ENCODE results near the gene CTNNA3.

GRCh38 chr10:65910209-65910608 is 1785.8 kb downstream of the CTNNA3 start:
- TF ChIP-seq CTCF (IDR thresholded peaks at IDR 0.05 in 2 of 3, conservative IDR thresholded peaks at IDR 0.05 in 1 of 3; ENCODE audit: borderline replicate concordance in 1 of 3, insufficient read depth in 1 of 3, low read depth in 2 of 3, low read length in 2 of 3) = no peak
- no peak for TF ChIP-seq EZH2phosphoT487 (IDR thresholded peaks at IDR 0.05; ENCODE audit: borderline replicate concordance)
- TF ChIP-seq ATF3 (IDR thresholded peaks at IDR 0.05) = no peak
- TF ChIP-seq REST (IDR thresholded peaks at IDR 0.05; ENCODE audit: low read depth) = no peak
- TF ChIP-seq, protein P1, sequence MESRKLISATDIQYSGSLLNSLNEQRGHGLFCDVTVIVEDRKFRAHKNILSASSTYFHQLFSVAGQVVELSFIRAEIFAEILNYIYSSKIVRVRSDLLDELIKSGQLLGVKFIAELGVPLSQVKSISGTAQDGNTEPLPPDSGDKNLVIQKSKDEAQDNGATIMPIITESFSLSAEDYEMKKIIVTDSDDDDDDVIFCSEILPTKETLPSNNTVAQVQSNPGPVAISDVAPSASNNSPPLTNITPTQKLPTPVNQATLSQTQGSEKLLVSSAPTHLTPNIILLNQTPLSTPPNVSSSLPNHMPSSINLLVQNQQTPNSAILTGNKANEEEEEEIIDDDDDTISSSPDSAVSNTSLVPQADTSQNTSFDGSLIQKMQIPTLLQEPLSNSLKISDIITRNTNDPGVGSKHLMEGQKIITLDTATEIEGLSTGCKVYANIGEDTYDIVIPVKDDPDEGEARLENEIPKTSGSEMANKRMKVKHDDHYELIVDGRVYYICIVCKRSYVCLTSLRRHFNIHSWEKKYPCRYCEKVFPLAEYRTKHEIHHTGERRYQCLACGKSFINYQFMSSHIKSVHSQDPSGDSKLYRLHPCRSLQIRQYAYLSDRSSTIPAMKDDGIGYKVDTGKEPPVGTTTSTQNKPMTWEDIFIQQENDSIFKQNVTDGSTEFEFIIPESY (IDR thresholded peaks at IDR 0.05; ENCODE audit: extremely low read depth, insufficient replicate concordance, low read length) = no peak
- no peak for TF ChIP-seq POLR2AphosphoS5 (IDR thresholded peaks at IDR 0.05; ENCODE audit: low read depth, low read length)
- no peak for TF ChIP-seq ELF1 (IDR thresholded peaks at IDR 0.05; ENCODE audit: borderline replicate concordance, low read depth)
- no peak for TF ChIP-seq POLR2A (IDR thresholded peaks at IDR 0.05; ENCODE audit: borderline replicate concordance, extremely low read depth, insufficient read depth, insufficient read length)
- TF ChIP-seq ZFX (IDR thresholded peaks at IDR 0.05) = no peak
- TF ChIP-seq EZH2 (IDR thresholded peaks at IDR 0.05) = no peak
